ENCODE measurements around the gene EFCAB8.
"Not testable (repeated sequence)": the region's sequence is repeated elsewhere in the genome, so short reads cannot be mapped to it uniquely, and the experiment has no call there.

EFCAB8 gene

GRCh38 chr20:32972181-32973076 is 113.7 kb downstream of the EFCAB8 start:
- DNase-seq (ENCODE audit: low read depth): no peak

GRCh38 chr20:32973077-32973717 is 114.5 kb downstream of the EFCAB8 start:
- no peak for DNase-seq (ENCODE audit: low read depth)

DNA sequence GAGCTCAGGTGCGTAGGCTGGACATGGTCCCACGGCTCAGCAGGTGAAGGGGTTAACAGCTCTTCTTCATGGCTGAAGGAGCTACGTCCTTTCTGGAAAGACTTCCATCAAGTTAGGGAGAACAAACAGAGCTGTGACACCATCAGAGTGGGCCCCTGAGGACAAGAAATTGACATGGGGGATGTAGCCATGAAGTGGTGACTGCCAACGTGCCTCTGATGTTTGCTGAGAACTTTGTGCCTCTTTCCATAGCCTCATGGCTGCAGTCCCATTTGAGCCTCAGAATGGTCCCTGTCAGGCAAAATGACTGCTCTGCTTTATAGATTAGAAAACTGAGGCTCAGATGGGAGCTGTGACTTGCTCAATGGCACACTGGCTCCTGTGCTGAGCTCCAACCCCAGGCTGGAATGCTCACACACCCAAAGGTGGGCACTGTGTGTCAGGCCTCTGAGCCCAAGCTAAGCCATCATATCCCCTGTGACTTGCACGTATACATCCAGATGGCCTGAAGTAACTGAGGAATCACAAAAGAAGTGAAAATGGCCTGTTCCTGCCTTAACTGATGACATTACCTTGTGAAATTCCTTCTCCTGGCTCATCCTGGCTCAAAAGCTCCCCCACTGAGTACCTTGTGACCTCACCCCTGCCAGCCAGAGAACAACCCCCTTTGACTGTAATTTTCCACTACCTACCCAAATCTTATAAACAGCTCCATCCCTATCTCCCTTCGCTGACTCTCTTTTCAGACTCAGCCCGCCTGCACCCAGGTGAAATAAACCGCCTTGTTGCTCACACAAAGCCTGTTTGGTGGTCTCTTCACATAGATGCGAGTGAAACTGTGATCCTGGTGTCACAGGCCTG is 115.7 kb downstream of the EFCAB8 start:
- DNase-seq (ENCODE audit: low read depth): not testable (repeated sequence)

- DNase-seq (ENCODE audit: low read depth): not testable (repeated sequence)
These were observed 116.4 kb downstream of the EFCAB8 start for GRCh38 chr20:32975121-32975520.

DNA sequence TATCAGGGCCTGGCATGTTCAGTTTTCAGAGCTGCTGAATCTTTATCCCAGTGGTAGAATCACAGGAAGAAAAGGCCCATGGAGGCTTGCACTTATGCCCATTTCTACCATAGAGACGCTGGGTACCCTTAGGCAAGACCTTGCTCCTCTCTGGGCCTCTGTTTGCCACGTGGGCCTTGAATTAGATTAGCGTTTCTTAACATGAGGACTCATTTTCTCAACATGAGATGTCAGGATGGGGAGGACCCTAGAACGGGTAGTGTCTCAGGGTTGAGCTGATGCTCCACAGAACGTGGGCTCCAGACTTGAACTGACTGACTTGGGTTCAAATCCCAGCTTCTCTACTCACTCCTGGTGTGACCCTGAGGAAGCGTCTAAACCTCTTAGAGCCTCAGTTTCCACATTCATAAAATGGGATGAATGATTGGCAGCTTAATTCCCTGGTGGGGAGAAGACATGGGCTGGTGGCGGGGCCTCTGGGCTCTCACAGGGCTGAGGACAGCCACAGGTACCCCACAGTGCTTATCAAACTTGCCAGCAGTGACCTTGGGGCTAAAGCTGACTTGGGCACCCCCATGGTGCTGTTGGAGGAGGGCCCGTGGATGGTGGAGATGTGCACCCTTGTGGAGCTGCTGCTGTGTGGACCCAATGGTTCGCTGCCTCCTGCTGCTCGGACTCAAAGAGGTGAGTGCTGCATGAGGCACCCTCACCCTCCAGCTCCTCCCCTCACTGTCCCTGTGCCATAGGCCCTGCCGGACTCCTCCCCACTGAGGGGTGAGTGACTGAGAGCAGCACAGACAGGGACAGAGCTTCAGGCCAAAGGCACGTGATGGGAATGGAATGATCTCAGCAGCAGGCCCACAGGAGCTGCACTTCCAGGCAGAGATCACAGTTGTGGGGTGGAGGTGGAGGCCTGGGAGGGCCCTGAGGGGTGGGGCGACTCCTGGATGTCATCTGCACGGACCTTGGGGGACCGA is 117.3 kb downstream of the EFCAB8 start:
- no peak for DNase-seq (ENCODE audit: low read depth)

- DNase-seq (ENCODE audit: low read depth): no peak
These were observed 118.0 kb downstream of the EFCAB8 start for GRCh38 chr20:32976746-32977145.

DNA sequence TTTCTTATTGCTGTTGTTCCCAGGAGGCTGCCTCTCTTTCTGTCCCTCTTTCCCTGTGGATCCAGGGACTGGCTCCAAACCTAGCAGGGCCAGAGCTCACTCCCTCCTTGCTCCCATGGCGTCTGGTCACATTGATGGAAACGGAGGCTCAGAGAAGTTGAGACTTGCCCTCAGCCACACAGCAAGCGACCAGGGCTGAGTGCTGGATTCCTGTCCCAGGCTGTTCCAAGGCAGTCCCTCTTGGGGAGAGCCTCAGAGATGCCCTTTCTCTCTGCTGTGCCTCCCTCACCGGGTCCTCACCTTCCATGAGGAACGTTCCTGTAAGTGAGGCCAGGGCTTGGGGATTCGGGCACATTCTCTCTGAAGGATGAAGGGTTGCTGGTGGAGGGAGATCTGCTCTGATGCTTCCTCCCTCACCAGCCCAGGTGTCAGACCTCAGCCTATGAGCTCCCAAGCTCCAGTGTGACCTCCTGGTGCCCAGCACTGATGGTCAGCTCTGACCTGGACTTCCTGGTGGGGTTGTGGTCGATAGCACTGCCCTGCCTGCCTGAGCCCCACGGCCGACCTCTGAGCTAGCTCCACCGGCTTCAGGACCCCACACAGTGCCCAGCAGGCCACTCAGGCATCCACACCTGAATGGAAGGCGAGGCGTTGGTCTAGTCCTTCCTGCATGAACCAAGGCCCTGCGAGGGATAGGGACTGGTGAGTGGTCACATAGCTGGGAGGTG is 118.7 kb downstream of the EFCAB8 start:
- DNase-seq (ENCODE audit: low read depth): no peak

DNA sequence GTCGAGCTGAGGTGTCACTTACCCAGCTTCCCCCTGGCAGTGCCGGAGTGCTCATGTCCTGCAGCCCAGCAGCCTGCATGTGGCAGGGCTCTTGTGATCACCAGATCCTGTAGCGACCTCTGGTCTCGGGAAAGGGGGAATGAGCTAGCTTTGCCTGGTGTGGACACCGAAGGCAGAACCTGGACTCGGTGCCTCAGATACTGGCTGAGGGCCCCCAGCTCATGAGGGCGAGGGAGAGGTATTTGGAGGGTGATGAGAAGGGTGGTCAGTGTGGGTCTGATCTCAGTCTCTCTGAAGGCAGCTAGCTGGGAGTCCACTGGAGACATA is 119.2 kb downstream of the EFCAB8 start:
- no peak for DNase-seq (ENCODE audit: low read depth)

- DNase-seq (ENCODE audit: low read depth): no peak
These were observed 120.7 kb downstream of the EFCAB8 start for GRCh38 chr20:32979201-32979998.

- DNase-seq (ENCODE audit: low read depth): no peak
These were observed 121.6 kb downstream of the EFCAB8 start for GRCh38 chr20:32980131-32980941.

DNA sequence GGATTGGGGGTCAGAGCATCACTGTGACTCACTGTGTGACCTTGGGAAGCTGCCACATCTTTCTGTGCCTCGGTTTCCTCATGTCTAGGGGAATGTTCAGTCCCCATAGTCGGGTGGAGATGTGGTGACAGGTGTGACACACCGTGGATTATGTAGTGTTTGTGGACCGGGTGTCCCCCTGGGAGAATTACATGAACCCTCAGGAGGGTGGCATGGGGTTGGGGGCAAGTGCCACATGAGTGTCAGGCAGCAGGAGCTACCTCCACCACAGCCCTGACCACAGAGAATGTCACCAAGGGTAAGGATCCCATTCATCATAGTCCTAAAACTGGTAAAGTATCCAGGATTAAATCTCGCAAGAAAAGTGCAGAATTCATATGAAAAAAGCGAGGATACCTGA is 122.3 kb downstream of the EFCAB8 start:
- no peak for DNase-seq (ENCODE audit: low read depth)

DNA sequence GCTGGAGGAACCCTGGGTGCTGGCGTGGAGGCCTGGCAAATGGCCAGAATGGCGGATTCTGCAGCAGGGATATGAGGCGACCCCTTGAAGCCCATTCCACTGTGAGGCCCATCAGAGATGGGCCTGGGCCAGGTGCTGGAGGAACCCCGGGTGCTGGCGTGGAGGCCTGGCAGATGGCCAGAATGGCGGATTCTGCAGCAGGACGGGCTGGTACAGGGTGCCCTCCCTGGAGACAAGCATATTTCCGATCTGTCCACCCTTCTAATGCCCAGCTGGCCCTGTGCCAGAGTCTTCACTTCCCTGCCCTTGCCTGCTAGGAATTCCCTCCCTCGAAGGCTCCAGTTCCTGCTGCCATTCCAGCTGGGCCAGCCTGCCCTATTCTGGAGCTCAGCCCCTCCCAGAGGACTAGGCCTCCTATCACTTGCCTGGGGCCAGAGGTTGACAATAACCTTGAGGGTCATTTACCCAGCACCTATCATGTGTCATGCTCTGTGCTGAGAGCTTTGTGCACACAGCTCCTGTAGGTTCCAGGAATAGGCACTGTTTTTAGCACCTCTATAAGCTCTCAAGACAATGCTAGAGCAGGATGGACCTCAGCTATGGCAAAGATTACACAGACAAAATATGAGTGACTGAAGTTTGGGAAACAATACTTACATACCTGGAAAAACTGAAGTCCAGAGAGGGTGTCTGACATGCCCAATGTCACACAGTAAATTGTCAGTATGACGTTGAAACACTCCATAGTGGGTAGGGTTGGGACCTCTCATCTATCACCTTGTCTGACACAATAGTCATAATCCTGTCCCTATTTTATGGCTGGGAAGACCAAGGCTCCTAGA is 124.1 kb downstream of the EFCAB8 start:
- no peak for DNase-seq (ENCODE audit: low read depth)

DNA sequence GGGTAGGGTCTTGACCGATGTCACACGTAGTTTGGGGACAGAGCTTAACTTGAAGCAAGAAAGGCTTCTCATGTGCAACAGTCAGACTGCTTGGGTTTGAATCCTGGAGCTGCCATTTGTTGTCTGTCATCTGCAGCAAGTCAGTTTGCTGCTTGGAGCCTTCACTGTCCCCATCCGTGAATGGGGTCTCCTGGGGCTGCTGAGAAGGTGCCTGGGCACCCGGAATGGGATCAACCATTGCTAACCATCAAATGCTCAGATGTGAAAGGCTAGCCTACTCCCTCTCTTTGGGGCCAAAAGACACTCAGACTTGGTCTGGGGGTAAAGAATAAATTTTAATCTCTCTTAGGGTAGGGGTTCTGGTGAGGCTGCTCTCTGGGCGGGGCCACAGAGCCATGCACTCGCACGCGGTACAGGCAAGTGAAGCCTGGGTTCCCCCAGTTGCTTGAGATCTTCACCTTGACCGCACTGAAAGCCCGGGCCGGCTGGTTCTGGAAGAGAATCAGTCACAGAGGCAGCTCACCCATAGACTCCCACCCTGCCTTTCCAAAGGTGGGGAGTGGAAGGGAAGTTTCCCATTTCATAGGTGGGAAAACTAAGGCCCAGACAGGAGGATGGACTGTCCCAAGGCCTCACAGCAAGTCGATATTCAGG is 124.9 kb downstream of the EFCAB8 start:
- DNase-seq (ENCODE audit: low read depth): no peak

DNA sequence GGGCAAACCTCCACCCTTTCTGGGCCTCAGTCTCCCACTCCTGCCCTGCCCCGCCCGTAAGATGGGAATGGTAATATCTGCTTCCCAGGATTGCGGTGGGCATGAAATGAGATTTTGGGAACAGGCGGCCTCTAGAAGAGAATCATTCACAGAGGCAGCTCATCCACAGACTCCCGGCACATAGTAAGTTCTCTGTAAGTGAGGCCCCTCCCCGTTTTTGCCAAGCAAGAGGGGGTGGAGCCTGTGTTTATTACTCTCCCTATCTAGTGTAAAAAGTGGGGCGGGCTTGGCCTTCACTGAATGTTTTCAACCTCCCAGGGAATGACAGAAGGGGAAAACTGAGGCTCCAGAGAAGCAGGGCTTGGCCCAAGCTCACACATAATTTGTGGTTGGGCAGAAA is 125.5 kb downstream of the EFCAB8 start:
- no peak for DNase-seq (ENCODE audit: low read depth)

GRCh38 chr20:32984631-32985354 is 126.1 kb downstream of the EFCAB8 start:
- DNase-seq (ENCODE audit: low read depth): no peak

- DNase-seq (ENCODE audit: low read depth): no peak
These were observed 126.9 kb downstream of the EFCAB8 start for GRCh38 chr20:32985596-32985995.
